ENCODE data around the gene RAE1.

The RAE1 gene

DNA sequence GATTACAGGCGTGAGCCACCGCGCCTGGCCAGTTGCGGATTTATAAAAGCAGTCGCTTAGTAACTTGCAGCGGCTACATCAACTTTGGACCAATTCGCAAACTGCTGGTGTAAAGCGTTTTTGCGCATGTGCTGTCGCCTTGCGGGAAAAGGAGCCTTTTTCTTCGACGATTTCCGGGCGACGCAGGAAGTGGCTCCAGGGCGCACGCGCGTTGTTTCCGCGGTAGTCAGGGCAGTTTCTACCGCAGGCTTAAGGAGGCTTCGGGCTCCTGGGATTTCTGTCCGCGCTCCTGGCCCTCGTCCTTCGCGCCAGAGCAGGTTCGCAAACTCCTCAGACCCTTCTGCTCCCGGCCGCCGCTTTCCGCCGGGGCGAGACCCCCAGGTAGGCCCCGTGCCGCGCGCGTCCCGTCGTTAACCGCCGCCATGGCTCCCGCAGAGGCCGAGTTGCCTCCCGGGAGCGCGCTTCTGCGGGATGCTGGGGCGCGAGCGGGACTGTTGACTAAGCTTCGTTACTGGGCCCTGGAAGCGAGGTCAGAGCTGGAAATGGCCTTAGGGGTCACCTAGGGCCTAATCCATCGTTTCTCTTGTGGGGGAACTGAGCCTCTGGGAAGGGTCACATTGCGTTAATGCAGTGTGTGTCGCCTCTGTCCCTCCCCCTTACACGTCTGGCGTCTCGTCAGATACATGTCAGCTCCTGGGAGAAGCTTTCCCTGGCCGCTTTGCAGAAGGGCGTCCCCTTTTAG is at the start of gene RAE1:
Gene RAE1, plus strand, starts transcription at position 214 of the 742 bp plus-strand sequence. CDS start 2,784 bp downstream, outside the sequence.
- DNase-seq = peak; percentile 93

DNA sequence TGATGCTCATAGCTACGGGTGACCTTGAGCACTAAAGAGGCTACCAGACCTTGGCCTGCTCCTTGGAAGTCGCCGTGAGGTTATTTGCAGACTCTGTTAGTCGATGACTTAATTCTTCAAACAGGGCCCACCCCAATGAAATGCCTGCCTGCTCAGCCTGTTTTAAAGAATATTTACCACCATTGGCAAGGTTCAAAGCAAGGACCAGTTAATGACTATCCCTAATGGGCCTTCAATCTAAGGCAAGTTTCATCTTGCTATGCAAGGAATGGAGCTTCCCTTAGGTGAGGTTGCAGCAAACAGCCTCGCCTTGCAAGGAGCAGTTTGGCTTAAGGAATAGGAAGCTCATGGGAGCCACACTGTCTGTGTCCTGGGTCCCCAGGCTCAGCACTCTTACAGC is 44.3 kb upstream of the RAE1 start:
- no peak for DNase-seq

DNA sequence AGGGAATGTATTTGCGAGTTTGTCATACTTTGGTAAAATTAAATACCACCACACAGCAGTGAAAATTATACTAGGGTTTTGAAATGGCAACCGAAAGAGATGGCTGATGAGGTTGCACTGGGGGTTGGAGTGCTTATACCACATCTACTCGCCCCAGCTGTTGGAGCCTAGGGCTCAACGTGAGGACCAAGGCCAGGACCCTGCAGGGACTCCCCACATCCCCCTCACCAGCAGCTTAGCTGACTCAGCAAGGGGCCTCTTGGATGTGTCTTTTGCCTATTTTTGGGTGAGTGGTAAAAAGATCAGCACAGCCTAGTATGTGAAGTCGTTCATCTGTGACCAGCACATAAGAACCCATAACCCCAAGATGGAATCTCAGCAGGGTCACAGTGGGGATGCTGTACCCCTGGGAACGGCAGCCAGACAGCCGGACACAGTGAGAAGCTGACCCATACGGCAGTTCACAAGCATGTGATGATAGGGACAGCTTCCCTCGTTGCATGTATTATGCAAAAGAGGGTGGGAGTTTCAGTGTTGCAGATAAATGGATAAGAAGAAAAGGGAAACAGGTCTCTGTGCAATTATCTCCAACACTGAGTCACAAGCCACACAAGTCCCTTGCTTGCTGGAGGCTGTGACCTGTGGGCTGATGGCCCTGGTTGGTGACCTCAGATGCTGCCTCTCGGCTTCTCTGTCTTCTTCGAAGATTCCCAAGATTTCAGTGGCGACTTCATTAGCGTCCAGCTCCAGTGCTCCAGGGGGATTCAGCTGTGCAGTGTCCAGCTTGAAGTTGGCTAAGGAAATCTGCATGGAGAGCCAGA is 42.4 kb upstream of the RAE1 start:
- DNase-seq = no peak

DNA sequence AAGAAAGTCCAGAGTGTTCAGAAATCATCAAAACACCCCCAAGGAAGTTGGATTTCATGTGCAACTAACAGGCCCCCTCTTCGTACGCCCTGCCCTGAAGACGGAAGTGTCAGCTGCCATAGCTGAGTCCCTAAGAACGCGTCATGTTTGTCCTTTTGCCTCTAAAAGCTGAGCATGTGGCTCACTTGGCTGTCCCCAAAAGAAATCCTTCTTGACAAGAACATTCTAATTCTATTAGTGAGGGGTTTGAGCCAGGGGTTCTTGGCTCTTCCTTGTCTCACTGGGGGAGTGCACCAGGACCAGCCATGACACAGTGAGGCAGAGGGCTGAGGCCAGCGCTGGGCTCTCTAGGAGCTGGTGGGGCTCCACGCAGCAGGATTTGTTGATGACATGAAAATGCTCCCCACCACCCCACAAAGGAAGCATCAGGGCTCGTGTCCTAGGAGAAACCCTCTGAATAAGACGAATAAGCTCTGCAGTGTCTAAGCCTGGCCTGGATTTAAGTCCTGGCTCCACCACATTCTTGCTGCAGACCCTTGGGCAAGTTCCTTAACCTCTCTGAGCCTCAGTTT is 41.4 kb upstream of the RAE1 start:
- DNase-seq = no peak

- DNase-seq = no peak
These were observed 40.1 kb upstream of the RAE1 start for GRCh38 chr20:57310821-57311514.

DNA sequence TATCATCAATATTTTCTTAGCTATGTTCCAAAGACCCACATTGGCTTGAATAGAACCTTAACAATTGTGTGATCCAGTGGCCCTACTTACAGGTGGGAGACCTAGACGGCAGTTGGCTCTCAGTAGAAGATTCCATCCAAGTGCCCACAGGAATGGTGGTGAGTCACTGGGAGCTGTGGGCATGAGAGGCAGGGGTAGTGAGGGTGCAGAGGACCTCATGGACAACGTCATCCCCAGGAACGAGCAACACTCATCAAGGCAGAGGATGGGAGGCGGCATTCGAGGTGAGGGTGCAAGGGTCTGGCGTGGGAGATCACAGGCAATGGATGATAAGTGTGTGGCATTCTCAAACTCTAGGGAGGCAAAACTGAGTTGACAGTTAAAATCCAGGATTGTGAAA is 38.9 kb upstream of the RAE1 start:
- DNase-seq = no peak

DNA sequence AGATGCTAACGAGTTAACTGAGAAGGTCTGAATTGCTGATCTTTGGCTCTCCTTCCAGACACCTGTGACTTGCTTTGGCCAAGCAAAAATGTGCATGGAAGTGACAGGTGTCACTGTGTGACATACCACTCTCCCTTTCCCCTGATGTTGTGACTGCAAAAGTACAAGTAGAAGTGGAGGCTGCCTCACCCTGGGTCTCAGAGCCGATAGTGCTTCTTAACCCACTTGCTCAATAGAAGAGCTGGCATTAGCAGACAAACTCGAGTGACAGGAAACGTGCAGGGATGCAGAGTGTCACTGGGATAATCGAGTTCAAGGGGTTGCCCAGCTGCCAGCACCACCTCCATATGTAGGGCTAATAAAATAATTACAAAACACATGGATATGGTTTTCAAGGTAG is 37.8 kb upstream of the RAE1 start:
- no peak for DNase-seq

DNA sequence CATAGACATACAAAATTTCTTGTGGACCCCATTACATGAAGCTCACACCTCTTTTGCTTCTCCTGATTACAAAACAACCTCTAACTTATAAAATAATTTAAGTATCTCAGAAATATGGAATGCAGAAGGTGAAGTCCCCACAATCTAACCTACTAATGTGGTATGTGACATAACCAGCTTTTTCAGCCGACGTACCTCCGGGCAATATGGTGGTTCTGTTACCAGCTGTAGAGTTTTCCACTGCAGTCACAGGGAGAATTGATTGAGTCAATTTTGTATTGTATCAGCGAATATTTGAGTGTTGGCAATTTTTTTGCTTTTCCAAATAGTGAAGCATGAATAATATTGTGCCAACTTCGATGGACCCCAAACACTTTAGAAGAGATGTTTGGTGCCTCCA is 37.1 kb upstream of the RAE1 start:
- DNase-seq = no peak

- no peak for DNase-seq
These were observed 35.7 kb upstream of the RAE1 start for GRCh38 chr20:57315083-57315975.

- no peak for DNase-seq
These were observed 35.0 kb upstream of the RAE1 start for GRCh38 chr20:57315976-57316480.

DNA sequence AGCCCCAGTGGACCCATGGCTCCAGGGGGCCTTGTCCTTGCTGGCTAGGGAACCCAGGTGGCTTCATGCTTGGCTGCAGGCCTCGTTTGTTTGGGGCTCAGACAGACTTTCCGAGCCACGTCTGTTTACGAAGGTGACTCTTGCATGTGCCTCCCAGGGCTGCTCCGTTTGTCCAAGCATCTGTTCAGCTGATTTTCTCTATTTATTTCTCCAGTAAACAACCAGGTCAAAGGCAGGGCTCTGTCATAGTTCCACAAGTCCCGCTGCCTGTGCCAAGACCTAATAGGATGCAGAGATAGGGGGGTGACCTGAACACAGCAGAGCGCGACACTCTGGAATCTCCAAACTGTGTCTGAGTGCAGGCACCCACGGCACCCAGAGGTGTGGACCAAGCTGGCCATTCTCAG is 34.3 kb upstream of the RAE1 start:
- DNase-seq = no peak

DNA sequence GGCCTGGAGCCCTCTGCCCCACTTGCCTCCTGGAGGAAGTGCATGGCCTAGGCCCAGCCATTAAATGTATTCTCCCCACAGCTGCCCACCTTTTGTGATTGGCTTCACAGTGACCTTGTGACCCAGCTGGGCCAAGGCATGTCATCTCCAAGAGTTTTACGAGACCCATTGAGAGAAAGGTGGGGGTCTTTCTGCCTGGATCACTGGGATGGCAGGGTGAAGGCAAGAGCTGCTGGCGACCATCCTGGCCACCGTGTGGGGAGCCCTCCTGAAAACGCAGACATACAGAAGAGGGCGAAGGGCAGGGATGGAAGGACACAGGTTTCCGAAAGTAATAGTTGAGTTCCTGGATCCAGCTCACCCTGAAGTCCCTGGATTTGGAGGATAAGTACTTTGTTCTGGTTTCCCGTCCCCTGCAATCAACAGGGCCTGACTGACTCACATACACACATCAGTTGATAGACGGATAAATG is 33.7 kb upstream of the RAE1 start:
- no peak for DNase-seq

- DNase-seq = no peak
These were observed 33.2 kb upstream of the RAE1 start for GRCh38 chr20:57317789-57318371.

- no peak for DNase-seq
These were observed 31.5 kb upstream of the RAE1 start for GRCh38 chr20:57319584-57319983.

DNA sequence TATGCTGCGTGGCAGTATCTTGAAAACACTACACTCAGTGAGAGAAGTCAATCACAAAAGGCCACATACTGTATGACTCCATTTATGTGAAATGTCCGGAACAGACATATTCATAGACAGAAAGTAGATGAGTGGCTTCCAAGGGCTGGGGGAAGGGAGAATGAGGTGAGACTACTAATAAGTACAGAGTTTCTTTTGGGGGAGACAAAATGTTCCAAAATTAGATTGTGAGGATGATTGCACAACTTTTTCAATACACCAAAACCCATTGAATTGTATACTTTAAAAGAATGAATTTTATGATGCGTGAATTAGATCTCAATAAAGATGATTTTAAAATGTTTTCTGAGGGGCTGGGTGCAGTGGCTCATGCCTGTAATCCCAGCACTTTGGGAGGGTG is 30.7 kb upstream of the RAE1 start:
- no peak for DNase-seq

- DNase-seq = no peak
These were observed 29.9 kb upstream of the RAE1 start for GRCh38 chr20:57321142-57321541.

DNA sequence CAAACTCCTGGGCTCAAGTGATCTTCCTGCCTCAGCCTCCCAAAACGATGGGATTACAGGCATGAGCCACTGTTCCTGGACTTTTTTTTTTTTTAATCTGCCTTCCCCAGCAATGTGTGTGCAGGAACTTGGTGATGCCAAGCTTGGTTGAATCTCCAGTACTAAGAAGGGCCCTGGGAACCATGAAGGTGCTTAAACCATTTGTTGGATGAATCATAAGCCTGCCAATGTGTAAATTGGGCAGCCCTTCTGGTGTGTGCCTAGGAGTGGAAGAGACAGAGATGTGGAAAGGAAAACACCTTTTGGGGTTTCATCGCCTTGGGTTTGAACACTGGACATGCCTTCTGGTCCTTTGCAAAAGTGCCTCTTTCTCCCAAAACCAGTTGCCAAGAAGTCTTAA is 28.6 kb upstream of the RAE1 start:
- no peak for DNase-seq

DNA sequence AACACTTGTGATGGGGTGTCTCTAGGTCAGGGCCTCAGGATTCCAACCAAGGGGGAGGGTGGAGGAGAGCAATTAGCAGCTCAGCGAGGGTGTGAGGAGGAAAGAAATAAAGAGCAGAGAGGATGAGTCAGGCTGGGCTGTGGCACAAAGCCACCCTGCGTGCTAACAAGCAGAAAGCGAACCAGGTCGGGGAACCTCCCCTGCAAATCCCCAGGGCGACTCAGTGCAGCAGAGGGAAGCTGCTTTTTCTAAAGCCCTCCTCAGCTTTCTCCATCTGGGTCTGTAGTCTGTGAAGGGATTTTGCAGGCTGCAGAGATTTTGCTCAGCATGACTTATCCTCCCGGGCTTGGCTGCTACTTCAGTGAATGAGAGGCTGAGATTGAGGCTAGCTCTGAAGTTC is 28.0 kb upstream of the RAE1 start:
- DNase-seq = no peak

DNA sequence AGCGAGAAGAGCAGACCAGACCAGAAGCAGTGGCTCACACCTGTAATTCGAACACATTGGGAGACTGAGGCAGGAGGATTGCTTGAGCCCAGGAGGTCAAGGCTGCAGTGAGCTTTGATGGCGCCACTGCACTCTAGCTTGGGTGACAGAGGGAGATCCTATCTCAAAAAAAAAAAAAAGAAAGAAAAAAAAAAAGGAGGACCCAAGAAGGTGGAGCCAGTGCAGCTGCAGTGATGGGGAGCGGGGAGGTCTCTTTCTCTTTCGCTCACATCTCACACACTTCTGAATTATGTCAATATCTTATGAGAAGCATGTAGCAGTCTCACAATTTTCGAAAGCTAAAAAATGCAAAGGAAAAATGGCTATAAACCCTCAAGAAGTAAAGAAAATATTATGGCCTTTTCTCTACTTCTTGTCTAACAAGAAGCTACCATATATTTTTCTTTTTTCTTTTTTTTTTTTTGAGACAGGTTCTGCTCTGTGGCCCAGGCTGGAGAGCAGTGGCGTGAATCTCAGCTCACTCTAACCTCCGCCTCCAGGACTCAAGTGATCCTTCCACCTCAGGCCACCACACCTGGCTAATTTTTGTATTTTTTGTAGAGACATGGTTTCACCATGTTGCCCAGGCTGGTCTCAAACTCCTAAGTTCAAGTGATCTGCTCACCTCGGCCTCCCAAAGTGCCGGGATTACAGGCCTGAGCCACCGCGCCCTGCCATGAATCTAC is 25.3 kb upstream of the RAE1 start:
- DNase-seq = no peak

- no peak for DNase-seq
These were observed 24.2 kb upstream of the RAE1 start for GRCh38 chr20:57326667-57327455.
